ENCODE measurements around the gene TMEM17. TPM values are rescaled to one million over a fixed set of nuclear protein-coding genes. Genes with fewer than 3 reads are reported as not detected.
"Not testable (repeated sequence)": the region's sequence is repeated elsewhere in the genome, so short reads cannot be mapped to it uniquely, and the experiment has no call there.

TMEM17 gene
- total RNA-seq = under 1 TPM in 1 of 2 experiments, not detected in 1; 0.24 TPM

- Mint-ChIP-seq H3K36me3 (peaks cover 2% of the 10 kb centered on the region), H3K27me3 (peaks cover 19% of the 10 kb centered on the region), H3K4me3 (peak within 1 kb of the TSS; percentile 73), H3K27ac (no peak within 1 kb of the TSS), H3K4me1 (ENCODE audit: low read depth) (peaks cover 7% of the 10 kb centered on the region), H3K9me3 (no peaks in the 10 kb centered on the region)
- ChIA-PET CTCF (interaction anchor here (1.8 kb wide), 1 partner anchor 49 kb away, joined by 6 read pairs; no protein-coding TSS in a partner anchor), POLR2A (interaction anchor here (0.5 to 1.4 kb wide), 2 partner anchors 9 to 1083 kb away, joined by 3 to 4 read pairs; partner anchors contain the start of genes MDH1 and WDPCP)
- intact Hi-C loops (cut with micrococcal nuclease) = loop anchor here (5.0 kb wide), 1 partner anchor 201 kb away; the partner anchor contains the start of gene EHBP1
- DNase-seq = peak; percentile 53
These were observed at the start of gene TMEM17 for GRCh38 chr2:62505750-62506420. Gene TMEM17, minus strand, starts transcription at chr2:62506195. Its CDS starts 66 bp downstream, at chr2:62506129.

GRCh38 chr2:62554440-62554839 is 48.4 kb upstream of the TMEM17 start:
- DNase-seq = no peak
- Mint-ChIP-seq H3K9me3 (peaks cover 4% of the 10 kb centered on the region), H3K4me3 (no peak overlapping the region), H3K27ac (no peak overlapping the region), H3K27me3 (peaks cover 11% of the 10 kb centered on the region), H3K4me1 (ENCODE audit: low read depth) (no peaks in the 10 kb centered on the region), H3K36me3 (no peaks in the 10 kb centered on the region)
- POLR2A ChIA-PET = no interaction called here
- CTCF ChIA-PET = no interaction called here
- intact Hi-C loops (cut with micrococcal nuclease) = no loop called here

GRCh38 chr2:62550461-62550860 is 44.5 kb upstream of the TMEM17 start:
- CTCF ChIA-PET = no interaction called here
- H3K4me3 Mint-ChIP-seq = no peak overlapping the region
- H3K27me3 Mint-ChIP-seq = peaks cover 7% of the 10 kb centered on the region
- intact Hi-C loops (cut with micrococcal nuclease) = no loop called here
- no peak overlapping the region for H3K27ac Mint-ChIP-seq
- no peaks in the 10 kb centered on the region for H3K36me3 Mint-ChIP-seq
- no peak for DNase-seq
- H3K9me3 Mint-ChIP-seq = no peaks in the 10 kb centered on the region
- POLR2A ChIA-PET = no interaction called here
- no peaks in the 10 kb centered on the region for H3K4me1 Mint-ChIP-seq (ENCODE audit: low read depth)

GRCh38 chr2:62547854-62548253 is 41.9 kb upstream of the TMEM17 start:
- intact Hi-C loops (cut with micrococcal nuclease) = no loop called here
- no peak for DNase-seq
- no peaks in the 10 kb centered on the region for H3K9me3 Mint-ChIP-seq
- CTCF ChIA-PET = no interaction called here
- POLR2A ChIA-PET = no interaction called here
- no peaks in the 10 kb centered on the region for H3K36me3 Mint-ChIP-seq
- H3K27me3 Mint-ChIP-seq = peaks cover 3% of the 10 kb centered on the region
- no peak overlapping the region for H3K4me3 Mint-ChIP-seq
- H3K4me1 Mint-ChIP-seq (ENCODE audit: low read depth) = no peaks in the 10 kb centered on the region
- no peak overlapping the region for H3K27ac Mint-ChIP-seq

- no peaks in the 10 kb centered on the region for H3K36me3 Mint-ChIP-seq
- POLR2A ChIA-PET = no interaction called here
- no peak for DNase-seq
- H3K9me3 Mint-ChIP-seq = no peaks in the 10 kb centered on the region
- H3K27ac Mint-ChIP-seq = no peak overlapping the region
- no peaks in the 10 kb centered on the region for H3K4me1 Mint-ChIP-seq (ENCODE audit: low read depth)
- H3K27me3 Mint-ChIP-seq = no peaks in the 10 kb centered on the region
- no peak overlapping the region for H3K4me3 Mint-ChIP-seq
- intact Hi-C loops (cut with micrococcal nuclease) = no loop called here
- CTCF ChIA-PET = no interaction called here
These were observed 39.3 kb upstream of the TMEM17 start for GRCh38 chr2:62545261-62545660.

- POLR2A ChIA-PET = no interaction called here
- DNase-seq = no peak
- H3K4me1 Mint-ChIP-seq (ENCODE audit: low read depth) = no peaks in the 10 kb centered on the region
- CTCF ChIA-PET = no interaction called here
- intact Hi-C loops (cut with micrococcal nuclease) = no loop called here
- H3K9me3 Mint-ChIP-seq = no peaks in the 10 kb centered on the region
- peaks cover 8% of the 10 kb centered on the region for H3K27me3 Mint-ChIP-seq
- no peak overlapping the region for H3K27ac Mint-ChIP-seq
- H3K36me3 Mint-ChIP-seq = peaks cover 2% of the 10 kb centered on the region
- no peak overlapping the region for H3K4me3 Mint-ChIP-seq
These were observed 34.6 kb upstream of the TMEM17 start for GRCh38 chr2:62540408-62541168.

- Mint-ChIP-seq H3K4me3 (no peak overlapping the region), H3K27me3 (peaks cover 11% of the 10 kb centered on the region), H3K36me3 (peaks cover 3% of the 10 kb centered on the region), H3K4me1 (ENCODE audit: low read depth) (no peaks in the 10 kb centered on the region), H3K9me3 (peaks cover 3% of the 10 kb centered on the region), H3K27ac (no peak overlapping the region)
- ChIA-PET CTCF (no interaction called here), POLR2A (no interaction called here)
- intact Hi-C loops (cut with micrococcal nuclease) = no loop called here
- no peak for DNase-seq
These were observed 33.8 kb upstream of the TMEM17 start for GRCh38 chr2:62539606-62540407.

- POLR2A ChIA-PET = no interaction called here
- H3K27ac Mint-ChIP-seq = no peak overlapping the region
- intact Hi-C loops (cut with micrococcal nuclease) = no loop called here
- CTCF ChIA-PET = no interaction called here
- H3K27me3 Mint-ChIP-seq = peaks cover 13% of the 10 kb centered on the region
- no peak overlapping the region for H3K4me3 Mint-ChIP-seq
- H3K9me3 Mint-ChIP-seq = peaks cover 10% of the 10 kb centered on the region
- DNase-seq = no peak
- no peaks in the 10 kb centered on the region for H3K4me1 Mint-ChIP-seq (ENCODE audit: low read depth)
- peaks cover 3% of the 10 kb centered on the region for H3K36me3 Mint-ChIP-seq
These were observed 32.8 kb upstream of the TMEM17 start for GRCh38 chr2:62538756-62539155.

- Mint-ChIP-seq H3K27me3 (peaks cover 16% of the 10 kb centered on the region), H3K9me3 (peaks cover 19% of the 10 kb centered on the region), H3K4me3 (no peak overlapping the region), H3K4me1 (ENCODE audit: low read depth) (no peaks in the 10 kb centered on the region), H3K36me3 (peaks cover 3% of the 10 kb centered on the region), H3K27ac (no peak overlapping the region)
- intact Hi-C loops (cut with micrococcal nuclease) = no loop called here
- ChIA-PET POLR2A (no interaction called here), CTCF (no interaction called here)
- no peak for DNase-seq
These were observed 31.8 kb upstream of the TMEM17 start for GRCh38 chr2:62537814-62538213.

- Mint-ChIP-seq H3K4me1 (ENCODE audit: low read depth) (no peaks in the 10 kb centered on the region), H3K27ac (no peak overlapping the region), H3K4me3 (no peak overlapping the region), H3K27me3 (peaks cover 18% of the 10 kb centered on the region), H3K36me3 (peaks cover 3% of the 10 kb centered on the region), H3K9me3 (peaks cover 19% of the 10 kb centered on the region)
- CTCF ChIA-PET = no interaction called here
- POLR2A ChIA-PET = no interaction called here
- intact Hi-C loops (cut with micrococcal nuclease) = no loop called here
- no peak for DNase-seq
These were observed 31.0 kb upstream of the TMEM17 start for GRCh38 chr2:62536873-62537547.

- POLR2A ChIA-PET; CTCF ChIA-PET; H3K4me3 Mint-ChIP-seq; H3K27ac Mint-ChIP-seq; H3K4me1 Mint-ChIP-seq (ENCODE audit: low read depth); H3K36me3 Mint-ChIP-seq; intact Hi-C loops (cut with micrococcal nuclease); DNase-seq: not testable (repeated sequence)
- peaks cover 23% of the 10 kb centered on the region for H3K27me3 Mint-ChIP-seq
- H3K9me3 Mint-ChIP-seq = peaks cover 19% of the 10 kb centered on the region
These were observed 29.5 kb upstream of the TMEM17 start for GRCh38 chr2:62535521-62535920.

GRCh38 chr2:62531594-62531993 is 25.6 kb upstream of the TMEM17 start:
- Mint-ChIP-seq H3K36me3 (peaks cover 3% of the 10 kb centered on the region), H3K27ac (no peak overlapping the region), H3K27me3 (peaks cover 23% of the 10 kb centered on the region), H3K4me3 (no peak overlapping the region), H3K4me1 (ENCODE audit: low read depth) (no peaks in the 10 kb centered on the region), H3K9me3 (peaks cover 19% of the 10 kb centered on the region)
- POLR2A ChIA-PET = no interaction called here
- DNase-seq = no peak
- intact Hi-C loops (cut with micrococcal nuclease) = no loop called here
- CTCF ChIA-PET = no interaction called here
